Stimulated activated CD4-positive, alpha-beta T cell treated with anti-CD3 and anti-CD28 coated beads, Interleukin-15, amount 100 ng/mL, for 48 hours (primary cell): ENCODE measurements around the gene GSTA4.
"Not testable (repeated sequence)": the region's sequence is repeated elsewhere in the genome, so short reads cannot be mapped to it uniquely, and the experiment has no call there.

Experiments used
- DNase-seq, 2 donors: peaks; one replicate each; pipeline ENCODE4 v3.0.0-alpha.2; 2020; ENCODE audit warnings: low read depth in 2 of 2

GSTA4 gene

DNA sequence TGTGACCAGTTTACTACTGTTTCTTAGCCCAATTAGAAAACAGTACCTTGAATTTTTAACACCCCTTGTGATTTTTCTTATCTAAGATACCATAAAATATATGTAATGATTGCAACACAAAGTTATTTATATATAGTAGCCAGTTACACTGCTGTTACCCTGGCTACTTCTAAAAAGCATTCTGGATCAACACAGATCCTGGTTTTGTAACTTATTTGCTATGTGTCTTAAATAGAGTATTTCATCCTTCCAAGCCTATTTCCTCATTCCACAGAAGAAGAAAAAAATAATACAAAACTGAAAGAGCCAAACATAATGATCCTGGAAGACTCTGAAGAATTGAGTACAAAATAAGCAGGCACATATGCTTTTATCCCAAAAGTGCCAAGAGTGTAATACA lies 19.0 kb upstream of the GSTA4 start:
- DNase-seq: no peak

DNA sequence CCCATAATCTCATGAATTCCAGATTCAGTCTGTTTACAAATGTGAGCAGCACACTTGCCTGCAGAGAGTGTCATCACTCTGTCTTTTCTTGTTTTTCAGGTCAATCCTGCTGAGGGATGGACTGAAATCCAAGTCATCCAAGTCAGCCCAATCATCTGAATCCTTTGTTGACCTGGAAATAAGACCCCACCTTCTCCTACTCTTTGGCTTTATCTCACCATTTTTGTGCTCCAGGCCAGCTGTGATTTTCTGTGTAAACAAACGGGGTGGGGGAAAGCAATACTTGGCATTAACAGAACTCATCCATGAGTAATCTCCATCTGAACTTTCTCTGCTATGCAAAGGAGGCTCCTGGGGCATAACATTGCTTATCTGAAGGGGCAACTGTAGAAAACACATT lies 16.9 kb upstream of the GSTA4 start:
- DNase-seq: no peak

DNA sequence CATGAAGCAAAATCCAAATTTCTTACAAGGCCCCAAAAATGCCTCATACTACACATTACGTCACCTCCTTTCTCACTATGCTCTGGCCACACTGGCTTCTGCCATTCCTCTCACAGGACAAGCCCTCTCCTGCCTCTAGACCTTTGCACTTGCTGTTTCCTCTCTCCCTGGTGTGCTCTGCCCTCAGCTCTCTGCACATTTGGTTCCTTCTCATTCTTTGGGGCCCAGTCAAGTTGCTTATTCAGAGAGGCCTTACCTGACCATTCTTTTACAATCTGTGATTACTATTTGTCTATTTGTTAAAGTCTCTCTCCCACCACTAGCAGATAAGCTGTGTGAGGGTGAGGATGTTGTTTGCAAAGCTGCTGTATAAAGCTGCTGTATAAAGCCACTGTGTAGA lies 15.4 kb upstream of the GSTA4 start:
- no peak for DNase-seq

DNA sequence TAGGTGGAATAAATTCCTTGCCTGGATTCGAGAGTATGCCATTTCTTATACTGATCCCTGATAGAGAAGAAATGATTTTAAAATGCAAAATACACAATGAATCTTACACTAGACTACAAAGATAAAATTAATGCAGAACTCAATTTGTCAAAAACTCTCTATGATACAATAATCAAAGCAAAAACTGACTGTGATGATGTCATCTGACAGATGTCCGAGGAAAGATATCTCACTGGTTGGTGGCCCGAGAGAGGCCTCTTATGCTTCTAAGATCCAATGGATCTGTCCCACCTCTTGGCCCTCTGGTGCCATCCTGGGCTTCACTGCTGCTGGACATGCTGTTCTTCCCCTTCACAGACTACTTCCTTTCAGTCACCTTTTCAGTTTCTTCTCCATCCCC lies 14.4 kb upstream of the GSTA4 start:
- no peak for DNase-seq

DNA sequence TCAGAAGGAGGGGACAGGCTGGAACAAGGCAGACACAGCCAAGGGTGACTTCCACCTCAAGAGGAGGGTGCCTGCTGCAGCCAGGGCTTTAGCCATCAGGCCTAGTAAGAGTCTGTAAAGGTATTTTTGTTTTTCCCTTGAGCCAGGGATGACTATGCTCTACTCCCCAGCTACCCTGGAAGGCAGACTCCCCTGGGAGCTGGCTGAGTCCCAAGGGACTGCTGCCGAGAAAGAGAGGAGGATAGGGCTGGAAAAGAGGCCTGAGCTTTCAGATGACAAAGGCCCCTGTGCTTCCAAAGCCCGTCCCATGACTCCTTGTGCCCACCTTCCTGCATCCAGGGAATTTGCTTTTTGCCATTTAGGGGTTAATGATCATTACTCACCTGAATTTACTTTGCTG lies 14.0 kb upstream of the GSTA4 start:
- no peak for DNase-seq

DNA sequence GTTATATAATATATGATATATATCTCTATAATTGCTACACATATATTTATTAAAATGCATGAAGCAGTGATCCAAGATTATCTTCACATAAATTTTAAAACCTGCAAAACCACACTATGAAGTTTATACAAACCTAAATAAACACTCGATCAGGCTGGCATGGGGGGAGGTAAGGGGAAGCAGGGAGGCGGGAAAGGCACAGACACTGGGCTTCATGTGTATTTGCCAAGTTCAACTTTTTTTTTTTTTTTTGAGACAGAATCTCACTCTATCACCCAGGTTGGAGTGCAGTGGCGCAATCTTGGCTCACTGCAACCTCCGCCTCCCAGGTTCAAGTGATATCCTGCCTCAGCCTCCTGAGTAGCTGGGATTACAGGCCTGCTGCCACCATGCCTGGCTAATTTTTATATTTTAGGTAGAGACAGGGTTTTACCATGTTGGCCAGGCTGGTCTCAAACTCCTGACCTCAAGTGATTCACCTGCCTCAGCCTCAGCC lies 13.2 kb upstream of the GSTA4 start:
- DNase-seq: not testable (repeated sequence)

DNA sequence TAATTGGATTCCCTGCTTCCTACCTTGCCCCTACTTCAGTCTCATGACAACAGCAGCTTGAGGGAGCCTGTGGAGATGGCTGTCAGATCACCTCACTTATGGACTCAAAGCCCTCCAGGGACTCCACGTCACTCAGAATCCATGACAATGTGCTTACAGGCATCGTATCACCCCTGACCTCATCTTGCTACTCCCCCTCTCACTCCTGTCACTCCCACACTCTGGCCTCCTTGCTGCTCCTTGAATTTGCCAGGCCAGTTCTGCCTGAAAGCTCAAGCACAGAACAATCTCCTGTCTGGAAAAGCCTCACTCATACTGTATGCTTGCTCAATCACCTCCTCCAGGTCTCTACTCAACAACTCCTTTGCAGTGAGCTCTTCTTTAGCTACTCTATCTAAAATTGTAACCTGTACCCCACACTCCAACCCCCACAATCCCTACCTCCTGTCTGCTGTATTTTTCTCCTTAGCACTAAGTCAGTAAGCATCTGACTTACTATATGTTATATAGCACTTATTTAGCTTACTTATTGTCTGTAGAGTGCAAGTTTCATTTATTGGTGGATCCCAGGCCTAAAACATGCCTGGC lies 10.7 kb upstream of the GSTA4 start:
- no peak for DNase-seq

DNA sequence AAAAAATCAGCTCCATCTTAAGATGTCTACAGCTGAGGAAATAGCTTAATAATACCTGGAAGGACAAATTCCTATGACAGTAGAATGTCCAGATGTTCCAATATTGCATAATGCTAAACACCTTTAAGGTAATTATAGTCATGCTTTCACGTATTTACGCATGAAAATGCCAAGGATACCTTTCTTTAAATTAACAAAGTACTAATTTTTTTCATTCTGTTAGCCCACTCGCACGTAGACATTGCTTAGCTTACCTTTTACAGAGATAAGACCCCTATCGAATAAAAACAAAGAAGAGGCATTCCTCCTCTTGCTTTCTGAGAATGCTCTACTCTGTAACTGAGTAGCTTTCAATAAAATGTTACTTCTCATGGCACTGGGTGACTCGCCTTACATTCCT lies 4.4 kb upstream of the GSTA4 start:
- DNase-seq: no peak

DNA sequence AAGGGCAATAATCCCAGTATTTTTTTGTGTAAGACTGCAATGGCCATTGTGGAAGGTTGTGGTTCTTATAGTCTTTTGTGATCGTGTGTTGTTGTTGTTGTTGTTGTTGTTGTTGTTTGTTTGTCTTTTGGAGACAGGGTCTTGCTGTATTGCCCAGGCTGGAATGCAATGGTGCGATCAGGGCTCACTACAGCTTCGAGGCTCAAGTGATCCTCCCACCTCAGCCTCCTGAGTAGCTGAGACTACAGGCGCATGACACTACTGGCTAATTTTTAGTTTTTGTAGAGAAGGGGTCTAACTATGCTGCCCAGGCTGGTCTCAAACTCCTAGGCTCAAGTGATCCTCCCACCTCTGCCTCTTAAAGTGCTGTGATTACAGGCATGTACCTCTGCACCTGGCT lies 3.5 kb upstream of the GSTA4 start:
- no peak for DNase-seq

DNA sequence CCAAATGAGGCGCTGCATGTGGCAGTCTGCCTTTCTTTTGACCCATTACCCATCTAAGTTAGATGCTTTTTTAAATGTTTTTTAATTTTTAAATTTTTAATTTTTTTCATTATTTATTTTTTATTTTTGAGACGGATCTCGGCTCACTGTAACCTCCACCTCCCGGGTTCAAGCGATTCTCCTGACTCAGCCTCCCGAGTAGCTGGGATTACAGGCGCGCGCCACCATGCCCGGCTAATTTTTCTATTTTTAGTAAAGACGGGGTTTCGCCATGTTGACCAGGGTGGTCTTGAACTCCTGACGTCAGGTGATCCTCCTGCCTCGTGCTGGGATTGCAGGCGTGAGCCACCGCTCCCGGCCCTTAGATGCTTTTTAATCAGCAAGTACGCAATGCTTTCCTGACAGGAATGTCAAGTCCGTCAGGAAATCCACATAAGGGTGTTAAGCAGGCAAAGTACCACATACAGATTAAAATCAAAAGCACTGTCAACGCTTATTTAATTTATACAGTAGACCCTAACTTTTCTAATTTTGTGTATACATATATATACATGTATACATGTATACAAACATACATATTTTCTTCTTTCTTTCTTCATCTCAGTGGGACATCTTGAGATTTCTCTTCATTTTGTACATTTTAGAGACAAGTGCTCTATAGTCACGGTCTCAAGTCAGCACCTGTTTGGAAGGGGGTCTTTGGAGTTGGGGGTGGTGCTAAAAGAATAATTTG lies 995 bp upstream of the GSTA4 start:
- no peak for DNase-seq

DNA sequence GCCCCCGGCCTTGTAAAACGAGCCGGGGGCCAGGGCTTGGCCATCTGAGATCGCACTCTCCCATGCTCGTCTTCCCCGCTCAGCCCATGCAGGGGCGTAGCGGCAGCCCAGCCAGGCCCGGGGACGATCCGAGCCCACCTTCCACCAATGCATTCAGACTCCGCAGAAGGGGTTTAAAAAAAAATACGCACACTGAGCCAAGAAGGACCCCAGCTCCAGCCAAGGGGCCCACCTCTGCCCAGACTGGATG lies 320 bp downstream of the GSTA4 start:
- DNase-seq: no peak

DNA sequence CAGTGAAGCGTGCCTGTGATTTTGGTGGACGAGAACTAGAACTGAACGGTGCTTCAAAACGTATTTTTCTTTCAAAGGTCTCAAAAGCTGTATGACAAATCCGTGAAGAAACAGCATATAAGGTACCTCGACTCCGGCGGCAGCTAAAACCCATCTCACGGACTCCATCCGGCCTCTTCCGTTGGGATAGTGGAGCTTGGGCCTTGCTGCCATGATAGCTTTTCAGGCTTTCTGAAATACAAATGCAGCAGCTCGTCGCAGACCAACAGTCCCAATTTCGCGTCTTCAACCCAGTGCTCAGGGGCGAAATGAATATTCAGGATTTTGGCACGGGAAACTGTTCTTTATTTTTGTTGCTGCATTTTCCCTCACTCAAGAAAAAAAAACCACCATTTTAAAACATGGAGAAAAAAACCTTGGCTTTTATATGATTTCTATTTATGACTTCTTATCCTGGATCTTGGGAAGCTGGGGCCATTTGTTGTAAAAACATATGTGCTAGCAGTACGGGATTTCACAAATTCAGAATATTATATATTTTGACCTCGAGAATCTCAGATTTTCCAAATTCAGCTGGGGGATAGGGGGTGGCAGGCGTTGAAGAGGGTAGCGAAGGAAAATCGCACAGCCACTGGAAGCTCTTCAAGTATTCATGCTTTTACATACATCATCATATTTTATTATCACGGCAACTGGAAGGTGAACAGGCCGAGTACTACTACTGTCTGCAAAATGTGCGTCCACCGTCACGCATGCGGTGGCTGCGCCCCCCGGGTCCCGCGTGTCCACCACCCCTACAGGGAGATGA lies 849 bp downstream of the GSTA4 start:
- no peak for DNase-seq

DNA sequence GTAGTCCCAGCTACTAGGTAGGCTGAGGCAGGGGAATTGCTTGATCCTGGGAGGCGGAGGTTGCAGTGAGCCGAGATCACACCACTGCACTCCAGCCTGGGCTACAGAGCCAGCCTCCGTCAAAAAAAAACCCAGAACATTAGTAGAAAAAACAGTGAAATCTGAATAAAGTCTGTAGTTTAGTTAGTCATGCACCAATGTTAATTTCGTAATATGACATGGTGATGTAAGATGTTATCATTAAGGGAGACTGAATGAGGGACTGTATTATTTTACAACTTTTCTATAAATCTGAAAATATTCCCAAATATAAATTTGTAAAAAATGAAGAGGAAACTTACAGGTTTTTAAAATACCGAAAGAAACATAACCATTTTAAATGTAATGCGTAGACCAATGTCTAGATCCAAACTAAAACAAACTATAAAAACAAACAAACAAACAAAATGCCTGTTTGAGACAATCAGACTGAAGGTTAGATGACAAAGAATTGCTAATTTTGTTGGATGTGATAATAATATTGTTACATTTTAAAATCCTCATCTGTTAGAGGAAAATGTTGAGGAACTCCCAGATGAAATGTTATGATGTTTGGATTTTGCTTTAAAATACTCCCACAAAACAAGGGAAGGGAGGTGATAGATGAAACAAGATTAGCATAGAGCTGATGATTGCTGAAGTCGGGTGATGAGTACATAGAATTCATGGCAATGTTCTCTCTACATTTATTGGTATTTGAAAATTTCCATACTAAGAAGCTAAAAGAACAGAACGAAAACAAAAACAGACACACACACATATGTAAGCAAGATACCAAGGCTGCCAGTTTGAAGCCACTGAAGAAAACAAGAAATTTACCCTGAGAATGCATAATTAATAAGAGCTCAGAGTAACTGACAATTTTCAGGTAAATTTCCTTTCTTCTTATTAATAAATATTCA lies 1.8 kb downstream of the GSTA4 start:
- no peak for DNase-seq

DNA sequence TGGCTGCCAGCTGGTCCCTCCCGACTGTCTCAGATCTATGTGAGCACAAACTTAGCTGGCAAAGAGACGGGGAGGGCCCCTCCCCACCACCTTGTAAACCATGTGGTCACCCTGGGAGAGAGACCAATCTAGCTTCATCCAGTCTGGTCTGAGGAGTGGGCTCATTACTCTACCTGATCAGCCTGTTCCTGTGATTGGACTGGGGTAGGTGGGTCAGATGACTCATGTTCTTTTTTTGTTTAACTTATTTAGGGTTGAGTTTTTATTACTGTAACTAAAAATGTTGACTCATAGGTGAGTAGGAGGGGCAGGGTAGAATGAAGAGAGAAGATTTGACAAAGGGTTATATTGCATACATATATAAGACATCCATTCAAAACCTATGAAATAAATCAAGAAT lies 4.7 kb downstream of the GSTA4 start:
- DNase-seq: no peak

DNA sequence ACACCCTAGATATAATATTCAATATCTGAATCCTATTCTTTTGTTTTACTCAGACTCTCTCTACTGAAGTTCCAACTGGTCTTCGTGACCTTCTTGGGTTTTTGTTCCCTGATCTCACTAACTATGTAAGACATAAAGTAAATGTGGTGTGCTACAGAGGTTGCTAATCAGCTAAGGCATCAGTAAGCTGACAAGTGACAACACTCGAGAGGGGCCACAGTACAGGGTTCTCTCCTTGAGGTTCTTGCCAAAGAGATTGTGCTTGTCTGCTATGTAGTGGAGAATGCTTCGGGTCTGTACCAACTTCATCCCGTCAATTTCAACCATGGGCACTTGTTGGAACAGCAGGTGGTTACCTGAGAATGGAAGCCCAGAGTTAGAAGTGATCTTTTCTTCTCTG lies 9.9 kb downstream of the GSTA4 start:
- DNase-seq: no peak

DNA sequence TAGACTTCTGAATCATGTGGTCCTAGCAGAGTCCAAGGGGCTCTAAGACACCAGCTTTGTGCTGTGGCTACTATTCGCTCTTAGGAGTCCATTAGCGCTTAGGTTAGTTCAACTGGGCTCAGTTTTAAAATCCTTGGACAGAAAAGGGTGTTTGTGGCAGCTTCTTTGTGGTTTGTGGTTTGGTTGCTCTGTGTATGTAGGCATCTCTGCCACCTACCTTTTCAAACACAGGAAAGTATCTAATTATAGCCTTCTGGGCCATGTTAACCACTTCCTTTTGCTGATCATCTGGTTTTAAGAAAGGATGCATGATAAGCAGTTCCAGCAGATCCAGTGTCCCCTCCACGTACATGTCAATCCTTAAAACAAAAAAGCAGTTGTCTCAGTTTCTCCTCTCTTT lies 10.8 kb downstream of the GSTA4 start:
- no peak for DNase-seq

DNA sequence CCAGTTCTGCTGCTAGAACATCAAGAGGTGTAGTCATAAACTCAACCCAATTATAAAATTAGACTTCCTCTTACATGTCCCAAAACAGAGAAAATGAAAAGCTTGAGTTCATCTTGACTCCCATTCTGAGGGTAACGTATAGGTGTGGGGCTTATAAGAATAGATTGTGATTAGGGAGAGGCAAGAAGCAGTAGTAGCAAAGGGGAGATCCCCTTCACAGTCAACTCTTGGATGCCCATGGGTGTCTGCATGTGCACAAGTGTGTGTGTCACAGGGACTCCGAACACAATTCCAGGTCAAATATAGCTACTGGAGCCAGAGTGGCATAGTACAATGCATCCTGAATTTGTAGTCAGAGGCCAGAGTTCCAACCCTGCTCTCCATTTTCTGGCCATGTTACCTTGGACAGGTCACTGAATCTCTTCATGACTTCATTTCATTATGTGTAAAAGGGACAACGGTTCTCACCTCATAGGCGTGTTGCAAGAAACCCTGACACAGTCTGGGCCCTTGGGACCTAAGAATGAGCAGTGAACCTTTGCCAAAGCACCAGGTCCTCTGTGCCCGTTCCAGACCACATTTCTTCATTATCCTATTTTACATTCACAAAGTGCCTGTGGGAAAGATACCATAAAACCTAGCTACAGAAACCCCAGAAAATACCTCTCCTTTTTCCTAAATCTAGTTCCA lies 11.8 kb downstream of the GSTA4 start:
- DNase-seq: no peak

DNA sequence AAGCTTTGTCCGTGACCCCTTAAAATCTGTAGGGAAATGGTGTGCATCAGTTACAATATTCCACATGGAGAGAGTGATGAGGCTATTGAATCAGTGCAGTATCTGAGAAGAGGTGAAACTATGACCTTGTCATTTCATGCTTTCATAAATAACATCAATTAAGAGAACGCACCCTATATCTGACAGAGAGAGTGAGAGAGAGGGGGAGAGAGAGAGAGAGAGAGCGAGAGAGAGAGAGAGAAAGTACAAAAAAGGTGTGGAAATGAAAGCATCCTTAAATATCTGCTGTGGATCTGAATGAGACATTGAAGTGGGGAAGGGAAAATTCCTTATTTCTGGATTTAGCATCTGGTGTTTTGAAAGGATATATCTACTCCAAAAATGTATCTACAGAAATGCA lies 12.4 kb downstream of the GSTA4 start:
- DNase-seq: no peak

DNA sequence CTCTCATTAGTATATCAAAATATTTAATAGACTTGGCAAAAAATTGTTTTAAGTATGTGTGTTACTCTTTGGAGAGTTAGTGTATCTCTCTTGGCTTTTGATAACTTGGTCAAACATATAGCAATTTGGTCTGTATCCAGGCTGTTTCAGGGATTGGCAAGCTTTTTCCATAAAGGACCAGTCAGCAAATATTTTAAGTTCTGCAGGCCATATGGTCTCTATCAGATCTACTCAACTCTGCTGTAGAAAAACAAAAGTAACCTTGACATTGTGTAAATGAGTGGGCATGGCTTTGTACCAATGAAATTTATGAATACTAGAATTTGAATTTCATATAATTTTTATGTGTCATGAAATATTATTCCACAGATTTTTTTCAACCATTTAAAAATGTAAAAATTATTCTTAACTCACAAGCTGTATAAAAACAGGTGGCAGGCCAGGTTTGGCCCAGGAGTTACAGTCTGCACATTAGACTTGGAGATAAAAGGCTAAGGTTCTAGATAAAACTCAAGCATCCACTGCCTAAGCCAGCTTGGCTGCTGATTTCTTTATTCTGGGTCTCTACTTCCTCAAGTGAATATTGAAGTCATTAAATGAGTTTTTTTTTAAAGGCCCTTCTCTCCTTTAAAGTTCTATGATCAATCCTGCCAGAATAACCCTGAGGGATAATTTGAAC lies 13.7 kb downstream of the GSTA4 start:
- DNase-seq: no peak

DNA sequence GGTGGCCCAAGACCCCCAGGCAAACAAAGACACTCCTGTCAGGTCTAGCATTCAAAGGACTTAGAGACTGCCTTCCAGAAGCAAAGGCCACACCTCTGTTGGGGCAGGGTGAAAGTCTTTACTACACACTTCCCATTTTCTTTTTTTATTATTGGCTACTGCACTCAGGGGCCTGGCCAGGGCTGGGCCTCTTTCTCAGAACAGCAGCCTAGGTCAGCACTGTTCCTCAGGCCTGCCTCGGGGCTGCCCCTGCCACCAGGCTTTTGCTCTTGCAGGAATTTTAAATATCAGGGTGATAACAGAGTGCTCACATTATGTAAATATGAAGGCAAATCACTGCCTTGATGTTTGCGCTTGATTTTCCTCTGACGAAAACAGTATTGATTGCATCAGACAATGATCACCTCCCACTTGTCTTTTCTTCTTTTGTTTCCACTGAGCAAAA lies 18.5 kb downstream of the GSTA4 start:
- no peak for DNase-seq

DNA sequence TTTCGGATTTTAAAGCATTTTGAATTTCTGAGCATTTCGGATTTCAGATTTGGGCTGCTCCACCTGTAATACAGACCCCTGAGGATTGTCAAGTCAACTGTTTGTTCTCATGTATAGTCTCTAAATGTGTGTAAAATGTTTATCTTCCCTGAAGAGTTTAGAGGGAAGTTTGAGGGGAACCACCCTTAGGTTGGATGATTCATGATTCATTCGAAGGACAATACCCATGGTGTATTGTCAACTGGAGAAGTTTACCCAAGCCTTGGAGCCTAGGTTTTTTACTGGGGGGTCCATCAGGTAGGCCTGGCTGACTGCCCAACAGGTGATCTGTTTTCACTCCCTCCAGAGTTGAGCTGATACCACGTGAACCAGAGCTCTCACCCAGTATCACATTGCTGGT lies 18.9 kb downstream of the GSTA4 start:
- no peak for DNase-seq
